ENCODE measurements around the gene ATPAF2. TPM values are rescaled to one million over a fixed set of nuclear protein-coding genes. Genes with fewer than 3 reads are reported as not detected.

The ATPAF2 gene
- total and polyA plus RNA-seq, 2 experiments from 2014 or later = 24.3 to 25.7 TPM

- Histone ChIP-seq H3K27ac (ENCODE audit: low read depth) (no peak overlapping the region), H4K20me1 (replicated peaks; ENCODE audit: insufficient read depth) (no peaks in the 10 kb centered on the region), H3K27me3 (ENCODE audit: insufficient read depth) (no peaks in the 10 kb centered on the region), H2AFZ (no peak overlapping the region), H3K79me2 (replicated peaks; ENCODE audit: insufficient read depth) (no peaks in the 10 kb centered on the region), H3K4me3 (no peak overlapping the region), H3K9me2 (ENCODE audit: insufficient read depth) (no peaks in the 10 kb centered on the region), H3K4me2 (no peak overlapping the region), H3K4me1 (ENCODE audit: insufficient read depth) (0 out of 2 replicates have a peak, but pooled peaks cover 5% of the 10 kb centered on the region), H3F3A (replicated peaks; ENCODE audit: low read depth) (no peaks in the 10 kb centered on the region), H3K36me3 (ENCODE audit: insufficient read depth) (no peaks in the 10 kb centered on the region)
- DNase-seq (ENCODE audit: low spot score) (no peak), ATAC-seq (peak; percentile 36)
- Mint-ChIP-seq H3K36me3 (ENCODE audit: low read depth) (no peaks in the 10 kb centered on the region; the same call in 2 of the 3 replicates), H3K9me3 (no peaks in the 10 kb centered on the region), H3K4me3 (no peak overlapping the region), H3K27ac (no peak overlapping the region), H3K27me3 (ENCODE audit: insufficient read depth, low read depth, poor library complexity) (peaks cover 5% of the 10 kb centered on the region), H3K4me1 (peaks cover 3% of the 10 kb centered on the region; the same call in 2 of the 3 replicates)
- no peak for TF ChIP-seq ZNF462 (CRISPR knock-in tag; IDR thresholded peaks at IDR 0.05)
- no peak for TF ChIP-seq CTCF (conservative IDR thresholded peaks at IDR 0.05; ENCODE audit: low read depth in 2 of 2)
- no peak for TF ChIP-seq CREB1 (CRISPR knock-in tag; IDR thresholded peaks at IDR 0.05; ENCODE audit: low read depth)
- TF ChIP-seq EZH2 (IDR thresholded peaks at IDR 0.05; ENCODE audit: low read depth, unreplicated experiment) = no peak
- TF ChIP-seq STAT1 (IDR thresholded peaks at IDR 0.05; ENCODE audit: unreplicated experiment) = no peak
- no peak for TF ChIP-seq EZH2phosphoT487 (IDR thresholded peaks at IDR 0.05; ENCODE audit: unreplicated experiment)
- no peak for TF ChIP-seq POLR2AphosphoS5 (IDR thresholded peaks at IDR 0.05; ENCODE audit: low read depth)
- TF ChIP-seq JUNB (IDR thresholded peaks at IDR 0.05; ENCODE audit: unreplicated experiment) = no peak
- no peak for TF ChIP-seq ETS1 (IDR thresholded peaks at IDR 0.05)
- no peak for TF ChIP-seq ZNF331 (CRISPR knock-in tag; IDR thresholded peaks at IDR 0.05; ENCODE audit: low read depth)
- TF ChIP-seq REST (IDR thresholded peaks at IDR 0.05; ENCODE audit: unreplicated experiment) = no peak
- no peak for TF ChIP-seq ZNF114 (CRISPR knock-in tag; IDR thresholded peaks at IDR 0.05)
- no peak for TF ChIP-seq NANOG (IDR thresholded peaks at IDR 0.05; ENCODE audit: borderline replicate concordance)
Observed at GRCh38 chr17:18021372-18021771, 17.6 kb downstream of the ATPAF2 start.
